Gastroesophageal sphincter (tissue), 4 donors: ENCODE results near the gene UBA1. TPM values are rescaled to one million over a fixed set of nuclear protein-coding genes. Genes with fewer than 3 reads are reported as not detected.

Source experiments
- ATAC-seq: fragments of 150-250 bp; one replicate; pipeline ENCODE4 v1.9.1; 2016; ENCODE audit warnings: mild to moderate bottlenecking, moderate library complexity
- H3K27ac ChIP-seq, 4 donors: fragments of 200-600 bp; sonication (generic) in 3 of 4; 1 replicate in 3 of 4; 2 replicates in 1 of 4; pipeline ENCODE4 v1.5.1; 2016 to 2019
- H3K27me3 ChIP-seq: fragments of 200-600 bp; sonication (generic); one replicate; pipeline ENCODE4 v1.5.1; 2019
- H3K36me3 ChIP-seq, 2 donors: fragments of 200-600 bp; sonication (generic); one replicate each; pipeline ENCODE4 v1.5.1; 2019; ENCODE audit warnings: control low read depth in 1 of 2
- H3K4me1 ChIP-seq, 3 donors: fragments of 200-600 bp; sonication (generic); 1 replicate in 2 of 3; 2 replicates in 1 of 3; pipeline ENCODE4 v1.5.1; 2016 to 2019; ENCODE audit warnings: control low read depth in 2 of 3
- H3K4me3 ChIP-seq, 2 donors: fragments of 200-600 bp; sonication (generic); one replicate each; pipeline ENCODE4 v1.5.1; 2019; ENCODE audit warnings: mild to moderate bottlenecking in 1 of 2, moderate library complexity in 1 of 2
- H3K9me3 ChIP-seq, 3 donors: fragments of 200-600 bp; sonication (generic); one replicate each; pipeline ENCODE4 v1.5.1; 2017 to 2019; ENCODE audit warnings: control low read depth in 2 of 3
- EP300 ChIP-seq: sonication (generic); formaldehyde crosslinking; IDR thresholded peaks from one replicate; pipeline ENCODE4 v1.6.1; 2017; ENCODE audit warnings: antibody characterized with exemption, mild to moderate bottlenecking
- POLR2A ChIP-seq, 2 donors: fragments of 450-650 bp; IDR thresholded peaks; one replicate each; pipeline ENCODE4 v1.6.1; 2017; ENCODE audit warnings: antibody characterized with exemption in 2 of 2, mild to moderate bottlenecking in 2 of 2, moderate library complexity in 1 of 2
- POLR2AphosphoS5 ChIP-seq: sonication (generic); formaldehyde crosslinking; IDR thresholded peaks from one replicate; pipeline ENCODE4 v1.6.1; 2017; ENCODE audit warnings: antibody characterized with exemption
- WGBS, 2 donors: methylation state at CpG; one replicate each; pipeline ENCODE4 v1.1.5; 2018; ENCODE audit warnings: low coverage in 1 of 2; 5-methylcytosine and 5-hydroxymethylcytosine counted together
- total RNA-seq, 4 donors: library from RNA; depleted of rRNA; stranded (reverse); fragments of >200 nt; gene quantifications; one replicate each; pipeline ENCODE4 v1.1.0, GENCODE V29; 2016
- TF ChIP-seq, protein P1 (sequence below), 4 experiments: fragments of 200-600 bp in 2 of 4; fragments of 450-650 bp in 2 of 4; sonication (generic) in 1 of 4; IDR thresholded peaks; one replicate each; pipeline ENCODE4 v1.5.1; 2017 to 2019; ENCODE audit warnings: antibody characterized with exemption in 4 of 4, mild to moderate bottlenecking in 2 of 4, moderate library complexity in 2 of 4

Gene UBA1
- total RNA-seq, 4 donors from 2014 or later = 108 to 211 (median 123) TPM

DNA sequence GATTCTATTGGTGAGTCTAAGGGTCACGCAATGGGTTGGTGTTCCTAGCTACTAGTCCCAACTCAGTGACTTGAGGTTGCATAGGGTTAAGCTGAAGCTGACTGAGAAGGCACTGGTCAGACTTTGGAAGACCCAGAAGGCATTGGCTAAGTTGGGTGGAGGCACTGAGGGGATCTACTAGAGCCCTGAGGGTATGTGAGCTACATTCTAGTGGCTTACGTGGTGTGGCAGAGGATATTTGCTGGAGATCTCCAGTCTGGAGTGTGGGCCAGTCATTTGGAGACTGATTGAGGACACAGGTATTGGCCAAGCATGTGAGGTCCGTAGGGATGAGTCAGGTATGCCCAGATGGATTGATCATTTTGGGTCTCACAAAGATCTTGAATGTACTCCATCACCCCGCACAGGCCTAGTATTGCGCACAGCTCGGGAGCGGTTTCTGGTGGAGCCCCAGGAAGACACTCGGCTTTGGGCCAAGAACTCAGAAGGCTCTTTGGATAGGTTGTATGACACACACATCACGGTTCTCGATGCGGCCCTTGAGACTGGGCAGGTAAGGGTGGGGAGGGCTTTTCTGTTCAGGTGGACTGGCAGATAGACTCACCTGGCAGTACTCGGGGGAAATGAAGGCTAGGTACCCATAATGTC, 46.4 kb downstream of the UBA1 start:
- Histone ChIP-seq H3K36me3 (peaks cover 0 to 59% of the 10 kb centered on the region in 2 donors), H3K4me3 (no peak overlapping the region), H3K27me3 (no peaks in the 10 kb centered on the region), H3K9me3 (no peaks in the 10 kb centered on the region), H3K27ac (no peak overlapping the region), H3K4me1 (peaks cover 0 to 21% (median 0%) of the 10 kb centered on the region in 3 donors)
- 100% methylated on average over 2 of the region's 12 CpGs; no CpG with 5 or more reads in 1 of the 2 donors for WGBS, 2 donors
- TF ChIP-seq POLR2A (IDR thresholded peaks at IDR 0.05) (no peak), EP300 (no peak), POLR2AphosphoS5 (no peak)
- TF ChIP-seq, protein P1, sequence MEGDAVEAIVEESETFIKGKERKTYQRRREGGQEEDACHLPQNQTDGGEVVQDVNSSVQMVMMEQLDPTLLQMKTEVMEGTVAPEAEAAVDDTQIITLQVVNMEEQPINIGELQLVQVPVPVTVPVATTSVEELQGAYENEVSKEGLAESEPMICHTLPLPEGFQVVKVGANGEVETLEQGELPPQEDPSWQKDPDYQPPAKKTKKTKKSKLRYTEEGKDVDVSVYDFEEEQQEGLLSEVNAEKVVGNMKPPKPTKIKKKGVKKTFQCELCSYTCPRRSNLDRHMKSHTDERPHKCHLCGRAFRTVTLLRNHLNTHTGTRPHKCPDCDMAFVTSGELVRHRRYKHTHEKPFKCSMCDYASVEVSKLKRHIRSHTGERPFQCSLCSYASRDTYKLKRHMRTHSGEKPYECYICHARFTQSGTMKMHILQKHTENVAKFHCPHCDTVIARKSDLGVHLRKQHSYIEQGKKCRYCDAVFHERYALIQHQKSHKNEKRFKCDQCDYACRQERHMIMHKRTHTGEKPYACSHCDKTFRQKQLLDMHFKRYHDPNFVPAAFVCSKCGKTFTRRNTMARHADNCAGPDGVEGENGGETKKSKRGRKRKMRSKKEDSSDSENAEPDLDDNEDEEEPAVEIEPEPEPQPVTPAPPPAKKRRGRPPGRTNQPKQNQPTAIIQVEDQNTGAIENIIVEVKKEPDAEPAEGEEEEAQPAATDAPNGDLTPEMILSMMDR (IDR thresholded peaks at IDR 0.05) = no peak
- no peak for ATAC-seq

DNA sequence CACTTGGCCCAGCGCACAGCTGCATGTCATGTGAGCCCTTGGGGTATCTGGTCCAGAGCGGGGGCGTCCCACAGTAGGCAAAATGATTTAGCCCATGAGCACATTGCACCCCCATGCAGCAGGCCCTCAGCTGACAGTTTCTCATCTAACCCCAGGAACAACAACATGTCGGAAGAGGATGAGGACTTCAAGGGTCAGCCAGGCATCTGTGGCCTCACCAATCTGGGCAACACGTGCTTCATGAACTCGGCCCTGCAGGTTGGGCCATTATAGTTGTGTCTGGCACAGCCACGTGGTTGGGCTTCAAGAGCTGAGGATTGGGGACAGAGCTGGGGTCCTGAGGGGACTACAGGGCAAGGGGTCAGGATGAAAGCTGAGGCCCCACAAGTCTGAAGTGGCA, 47.0 kb downstream of the UBA1 start:
- TF ChIP-seq, protein P1 (IDR thresholded peaks at IDR 0.05) = no peak
- TF ChIP-seq POLR2A (IDR thresholded peaks at IDR 0.05) (no peak), EP300 (no peak), POLR2AphosphoS5 (no peak)
- Histone ChIP-seq H3K4me1 (peaks cover 0 to 16% (median 0%) of the 10 kb centered on the region in 3 donors), H3K36me3 (peaks cover 0 to 64% of the 10 kb centered on the region in 2 donors), H3K27me3 (no peaks in the 10 kb centered on the region), H3K27ac (no peak overlapping the region), H3K4me3 (no peak overlapping the region), H3K9me3 (no peaks in the 10 kb centered on the region)
- WGBS, 2 donors = 64% methylated on average over 4 of the region's 7 CpGs; no CpG with 5 or more reads in 1 of the 2 donors
- ATAC-seq = no peak

DNA sequence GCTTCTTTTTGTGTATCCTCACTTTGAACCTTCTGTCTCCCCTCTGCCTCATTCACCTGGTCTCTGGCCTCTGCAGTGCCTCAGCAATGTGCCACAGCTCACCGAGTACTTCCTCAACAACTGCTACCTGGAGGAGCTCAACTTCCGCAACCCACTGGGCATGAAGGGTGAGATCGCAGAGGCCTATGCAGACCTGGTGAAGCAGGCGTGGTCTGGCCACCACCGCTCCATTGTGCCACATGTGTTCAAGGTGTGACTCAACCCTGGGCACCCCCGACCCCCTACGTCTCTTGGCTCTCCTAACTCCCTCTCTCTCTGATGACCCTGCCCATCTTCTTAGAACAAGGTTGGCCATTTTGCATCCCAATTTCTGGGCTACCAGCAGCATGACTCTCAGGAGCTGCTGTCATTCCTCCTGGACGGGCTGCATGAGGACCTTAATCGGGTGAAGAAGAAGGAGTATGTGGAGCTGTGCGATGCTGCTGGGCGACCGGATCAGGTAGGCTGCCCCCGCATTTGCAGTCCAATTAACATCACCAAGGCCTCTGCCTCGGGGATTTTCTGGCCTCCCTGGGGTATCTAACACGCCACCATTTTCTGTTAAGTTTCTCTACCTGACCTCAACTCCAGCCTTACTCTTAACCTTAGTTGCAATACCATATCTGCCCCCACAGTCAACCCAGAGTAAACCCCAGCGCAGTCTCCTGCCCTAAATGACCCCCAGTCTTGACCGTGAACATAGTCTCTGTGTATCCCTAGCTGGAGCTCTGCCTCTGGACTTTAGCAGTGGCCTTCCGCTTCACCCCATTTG, 47.8 kb downstream of the UBA1 start:
- Histone ChIP-seq H3K4me1 (peaks cover 0 to 11% (median 0%) of the 10 kb centered on the region in 3 donors), H3K36me3 (peaks cover 0 to 72% of the 10 kb centered on the region in 2 donors), H3K27me3 (no peaks in the 10 kb centered on the region), H3K9me3 (no peaks in the 10 kb centered on the region), H3K4me3 (no peak overlapping the region), H3K27ac (no peak overlapping the region)
- WGBS, 2 donors = 91 to 96% methylated on average over 4 to 9 of the region's 18 CpGs
- no peak for TF ChIP-seq EP300
- TF ChIP-seq POLR2AphosphoS5 = no peak
- no peak for TF ChIP-seq POLR2A (IDR thresholded peaks at IDR 0.05)
- no peak for ATAC-seq

DNA sequence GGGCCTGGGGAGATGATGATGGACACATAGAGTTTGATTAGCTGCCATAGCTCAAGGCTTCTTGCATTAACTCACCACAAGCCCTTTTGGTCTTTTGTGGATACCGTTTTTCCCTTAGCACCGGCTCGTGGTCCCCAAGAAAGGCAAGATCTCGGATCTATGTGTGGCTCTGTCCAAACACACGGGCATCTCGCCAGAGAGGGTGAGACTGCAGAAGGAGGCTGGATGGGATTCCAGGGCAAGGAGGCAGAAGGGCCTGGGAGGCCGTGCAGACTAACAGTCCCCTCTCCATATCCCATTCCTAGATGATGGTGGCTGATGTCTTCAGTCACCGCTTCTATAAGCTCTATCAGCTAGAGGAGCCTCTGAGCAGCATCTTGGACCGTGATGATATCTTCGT, 48.7 kb downstream of the UBA1 start:
- Histone ChIP-seq H3K27ac (no peak overlapping the region), H3K9me3 (no peaks in the 10 kb centered on the region), H3K4me1 (peaks cover 0 to 2% (median 0%) of the 10 kb centered on the region in 3 donors), H3K36me3 (peaks cover 0 to 82% of the 10 kb centered on the region in 2 donors), H3K27me3 (no peaks in the 10 kb centered on the region), H3K4me3 (no peak overlapping the region)
- no peak for TF ChIP-seq POLR2AphosphoS5
- no peak for TF ChIP-seq POLR2A (IDR thresholded peaks at IDR 0.05)
- TF ChIP-seq, protein P1 (IDR thresholded peaks at IDR 0.05) = no peak
- TF ChIP-seq EP300 = no peak
- WGBS, 2 donors = 70 to 91% methylated on average over 2 to 4 of the region's 10 CpGs
- ATAC-seq = no peak

DNA sequence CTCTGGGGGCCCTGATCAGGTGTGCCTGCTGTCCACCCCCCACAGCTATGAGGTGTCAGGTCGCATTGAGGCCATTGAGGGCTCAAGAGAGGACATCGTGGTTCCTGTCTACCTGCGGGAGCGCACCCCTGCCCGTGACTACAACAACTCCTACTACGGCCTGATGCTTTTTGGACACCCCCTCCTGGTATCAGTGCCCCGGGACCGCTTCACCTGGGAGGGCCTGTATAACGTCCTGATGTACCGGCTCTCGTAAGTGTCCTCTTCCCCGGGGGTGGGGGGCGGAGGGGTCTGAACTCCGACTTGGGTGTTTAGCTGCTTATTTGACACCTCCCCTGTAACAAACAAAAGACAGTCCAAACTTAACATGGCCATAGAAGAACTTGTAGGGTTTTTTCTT, 49.7 kb downstream of the UBA1 start:
- Histone ChIP-seq H3K36me3 (peaks cover 0 to 82% of the 10 kb centered on the region in 2 donors), H3K9me3 (no peaks in the 10 kb centered on the region), H3K27me3 (no peaks in the 10 kb centered on the region), H3K4me1 (no peaks in the 10 kb centered on the region), H3K27ac (no peak overlapping the region), H3K4me3 (no peak overlapping the region)
- no peak for ATAC-seq
- WGBS, 2 donors = 54% methylated on average over 2 of the region's 14 CpGs; no CpG with 5 or more reads in 1 of the 2 donors
- TF ChIP-seq POLR2A (IDR thresholded peaks at IDR 0.05) = no peak
- TF ChIP-seq POLR2AphosphoS5 = no peak
- TF ChIP-seq EP300 = no peak
- TF ChIP-seq, protein P1 (IDR thresholded peaks at IDR 0.05) = no peak
